ENCODE measurements around the gene SEC31A.
A peak's percentile ranks its signal among the peaks of the same experiment; 100 is the strongest.
"Not testable (repeated sequence)": the region's sequence is repeated elsewhere in the genome, so short reads cannot be mapped to it uniquely, and the experiment has no call there.

The SEC31A gene, protein sequence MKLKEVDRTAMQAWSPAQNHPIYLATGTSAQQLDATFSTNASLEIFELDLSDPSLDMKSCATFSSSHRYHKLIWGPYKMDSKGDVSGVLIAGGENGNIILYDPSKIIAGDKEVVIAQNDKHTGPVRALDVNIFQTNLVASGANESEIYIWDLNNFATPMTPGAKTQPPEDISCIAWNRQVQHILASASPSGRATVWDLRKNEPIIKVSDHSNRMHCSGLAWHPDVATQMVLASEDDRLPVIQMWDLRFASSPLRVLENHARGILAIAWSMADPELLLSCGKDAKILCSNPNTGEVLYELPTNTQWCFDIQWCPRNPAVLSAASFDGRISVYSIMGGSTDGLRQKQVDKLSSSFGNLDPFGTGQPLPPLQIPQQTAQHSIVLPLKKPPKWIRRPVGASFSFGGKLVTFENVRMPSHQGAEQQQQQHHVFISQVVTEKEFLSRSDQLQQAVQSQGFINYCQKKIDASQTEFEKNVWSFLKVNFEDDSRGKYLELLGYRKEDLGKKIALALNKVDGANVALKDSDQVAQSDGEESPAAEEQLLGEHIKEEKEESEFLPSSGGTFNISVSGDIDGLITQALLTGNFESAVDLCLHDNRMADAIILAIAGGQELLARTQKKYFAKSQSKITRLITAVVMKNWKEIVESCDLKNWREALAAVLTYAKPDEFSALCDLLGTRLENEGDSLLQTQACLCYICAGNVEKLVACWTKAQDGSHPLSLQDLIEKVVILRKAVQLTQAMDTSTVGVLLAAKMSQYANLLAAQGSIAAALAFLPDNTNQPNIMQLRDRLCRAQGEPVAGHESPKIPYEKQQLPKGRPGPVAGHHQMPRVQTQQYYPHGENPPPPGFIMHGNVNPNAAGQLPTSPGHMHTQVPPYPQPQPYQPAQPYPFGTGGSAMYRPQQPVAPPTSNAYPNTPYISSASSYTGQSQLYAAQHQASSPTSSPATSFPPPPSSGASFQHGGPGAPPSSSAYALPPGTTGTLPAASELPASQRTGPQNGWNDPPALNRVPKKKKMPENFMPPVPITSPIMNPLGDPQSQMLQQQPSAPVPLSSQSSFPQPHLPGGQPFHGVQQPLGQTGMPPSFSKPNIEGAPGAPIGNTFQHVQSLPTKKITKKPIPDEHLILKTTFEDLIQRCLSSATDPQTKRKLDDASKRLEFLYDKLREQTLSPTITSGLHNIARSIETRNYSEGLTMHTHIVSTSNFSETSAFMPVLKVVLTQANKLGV

DNA sequence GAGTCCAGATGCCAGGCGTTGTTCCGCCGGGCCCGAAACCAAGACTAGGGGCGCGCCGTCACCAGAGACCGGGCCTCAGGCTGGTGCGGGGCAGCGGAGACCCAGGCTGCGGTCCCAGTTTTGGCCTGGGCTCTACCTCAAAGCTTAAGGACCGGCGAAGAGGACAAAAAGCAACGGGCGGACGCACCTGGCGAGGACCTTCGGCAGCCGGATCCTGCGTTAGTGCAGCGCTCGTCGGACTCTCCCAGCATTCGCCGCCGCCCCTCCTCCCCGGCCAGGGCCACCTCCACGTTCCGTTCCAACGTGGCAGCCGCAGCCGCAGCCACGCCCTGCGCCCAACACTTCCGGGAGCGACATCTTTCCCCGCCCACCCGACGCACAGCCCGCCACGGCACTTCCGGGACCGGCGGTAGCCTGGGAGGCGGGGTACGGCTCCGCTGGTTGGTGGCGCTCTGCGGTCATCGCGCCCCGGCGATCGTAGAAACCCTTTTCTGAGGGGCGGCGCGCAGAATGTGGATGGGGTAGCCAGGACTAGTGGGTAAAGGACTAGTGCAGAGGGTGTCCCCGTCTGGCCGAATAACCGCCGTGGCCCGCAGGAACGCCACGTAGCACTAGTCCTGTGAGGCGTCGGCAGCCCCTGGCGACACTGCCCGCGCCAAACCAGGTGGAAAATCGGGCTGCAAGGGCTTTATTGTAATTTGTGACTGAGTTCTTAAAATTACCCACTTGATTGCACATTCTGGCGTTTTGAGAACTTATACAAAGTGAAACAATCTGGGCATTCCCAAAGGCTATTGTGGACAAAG is at the start of gene SEC31A:
SEC31A (minus strand) TSS at position 253 of the 806 bp plus-strand sequence. CDS start 9,217 bp downstream, outside the sequence.
- DNase-seq (ENCODE audit: low spot score), result peak; percentile 95

- DNase-seq (ENCODE audit: low spot score), result no peak
These were observed 48.5 kb upstream of the SEC31A start for GRCh38 chr4:82939414-82939813.

DNA sequence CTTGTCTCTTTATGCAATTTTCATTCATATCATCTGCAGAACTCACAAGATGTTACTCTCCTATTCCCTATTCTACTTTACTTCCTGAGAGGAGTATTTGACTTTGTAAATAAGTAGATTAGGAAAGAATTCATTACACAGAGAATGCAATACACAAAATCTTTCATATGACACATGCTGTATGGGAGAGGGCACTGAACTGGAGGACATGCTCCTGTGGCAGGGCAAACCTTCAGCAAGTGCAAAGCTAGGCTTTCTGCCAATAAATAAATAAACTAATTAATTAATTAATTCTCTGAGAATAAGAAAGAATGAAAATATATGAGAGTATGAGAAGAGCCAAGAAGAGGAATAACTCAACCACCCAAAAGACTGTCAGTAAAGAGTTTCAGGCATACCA is 43.5 kb upstream of the SEC31A start:
- DNase-seq (ENCODE audit: low spot score), result no peak

GRCh38 chr4:82930848-82931755 is 40.1 kb upstream of the SEC31A start:
- DNase-seq (ENCODE audit: low spot score), result no peak

GRCh38 chr4:82921795-82922194 is 30.8 kb upstream of the SEC31A start:
- no peak for DNase-seq (ENCODE audit: low spot score)

- no peak for DNase-seq (ENCODE audit: low spot score)
These were observed 28.4 kb upstream of the SEC31A start for GRCh38 chr4:82919386-82919785.

DNA sequence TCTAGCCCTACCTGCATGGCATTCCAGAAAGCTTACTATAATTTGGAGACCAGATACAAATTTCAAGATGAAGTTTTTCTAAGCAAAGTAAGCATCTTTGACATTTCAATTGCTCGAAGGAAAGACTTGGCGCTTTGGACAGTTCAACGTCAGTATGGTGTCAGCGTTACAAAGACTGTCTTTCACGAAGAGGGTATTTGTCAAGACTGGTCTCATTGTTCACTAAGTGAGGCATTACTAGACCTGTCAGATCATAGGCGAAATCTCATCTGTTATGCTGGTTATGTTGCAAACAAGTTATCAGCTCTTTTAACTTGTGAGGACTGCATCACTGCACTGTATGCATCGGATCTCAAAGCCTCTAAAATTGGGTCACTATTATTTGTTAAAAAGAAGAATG is 27.1 kb upstream of the SEC31A start:
- DNase-seq (ENCODE audit: low spot score), result no peak

- DNase-seq (ENCODE audit: low spot score), result not testable (repeated sequence)
These were observed 23.0 kb upstream of the SEC31A start for GRCh38 chr4:82913968-82914367.

GRCh38 chr4:82913305-82913704 is 22.4 kb upstream of the SEC31A start:
- no peak for DNase-seq (ENCODE audit: low spot score)

GRCh38 chr4:82909326-82909725 is 18.4 kb upstream of the SEC31A start:
- DNase-seq (ENCODE audit: low spot score), result no peak

GRCh38 chr4:82906469-82906868 is 15.5 kb upstream of the SEC31A start:
- no peak for DNase-seq (ENCODE audit: low spot score)

DNA sequence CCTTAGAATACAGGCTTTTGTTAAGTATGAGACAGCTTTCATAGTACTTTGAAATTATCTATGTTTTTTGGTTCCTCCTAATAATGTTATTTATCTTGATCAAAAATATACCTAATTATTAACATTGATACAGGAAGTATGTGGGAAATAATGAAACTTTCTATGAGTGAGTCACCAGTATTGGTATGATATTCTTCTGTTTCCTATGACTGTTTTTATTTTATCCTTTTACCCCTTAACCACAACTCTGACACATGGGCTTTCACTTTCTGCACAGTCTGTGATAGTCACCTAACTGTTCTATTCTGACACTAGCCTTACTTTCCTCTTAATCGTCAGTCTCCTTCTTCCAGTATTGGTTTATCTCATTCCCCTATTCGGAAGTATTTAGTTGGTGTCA is 14.3 kb upstream of the SEC31A start:
- peak; percentile 67 for DNase-seq (ENCODE audit: low spot score)

GRCh38 chr4:82903737-82904136 is 12.8 kb upstream of the SEC31A start:
- DNase-seq (ENCODE audit: low spot score), result no peak

DNA sequence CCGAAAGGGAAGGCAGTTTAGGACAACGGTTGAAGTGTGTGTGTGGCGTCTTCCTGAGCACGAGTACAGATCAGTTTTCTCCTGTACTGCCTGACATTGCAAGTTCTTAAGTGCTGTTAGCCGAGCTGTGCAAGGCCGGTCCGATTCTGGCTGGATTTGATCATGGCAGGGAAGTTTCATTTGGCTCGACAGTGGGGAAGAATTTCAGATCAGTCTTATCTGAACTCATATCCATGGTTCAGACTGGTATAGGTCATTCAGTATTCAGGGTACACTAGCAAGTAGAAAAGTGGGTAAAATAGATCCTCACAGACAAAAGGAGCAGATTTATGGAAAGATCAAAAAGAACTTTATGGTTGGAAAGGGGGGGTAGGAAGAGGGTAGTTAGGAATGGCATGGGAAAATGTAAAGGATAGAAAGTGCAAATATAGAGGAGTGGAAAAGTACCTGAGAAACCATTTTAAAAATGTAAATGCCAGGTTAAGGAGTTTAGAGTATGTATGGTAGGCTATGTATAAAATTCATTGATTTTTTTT is 10.3 kb upstream of the SEC31A start:
- DNase-seq (ENCODE audit: low spot score), result no peak

DNA sequence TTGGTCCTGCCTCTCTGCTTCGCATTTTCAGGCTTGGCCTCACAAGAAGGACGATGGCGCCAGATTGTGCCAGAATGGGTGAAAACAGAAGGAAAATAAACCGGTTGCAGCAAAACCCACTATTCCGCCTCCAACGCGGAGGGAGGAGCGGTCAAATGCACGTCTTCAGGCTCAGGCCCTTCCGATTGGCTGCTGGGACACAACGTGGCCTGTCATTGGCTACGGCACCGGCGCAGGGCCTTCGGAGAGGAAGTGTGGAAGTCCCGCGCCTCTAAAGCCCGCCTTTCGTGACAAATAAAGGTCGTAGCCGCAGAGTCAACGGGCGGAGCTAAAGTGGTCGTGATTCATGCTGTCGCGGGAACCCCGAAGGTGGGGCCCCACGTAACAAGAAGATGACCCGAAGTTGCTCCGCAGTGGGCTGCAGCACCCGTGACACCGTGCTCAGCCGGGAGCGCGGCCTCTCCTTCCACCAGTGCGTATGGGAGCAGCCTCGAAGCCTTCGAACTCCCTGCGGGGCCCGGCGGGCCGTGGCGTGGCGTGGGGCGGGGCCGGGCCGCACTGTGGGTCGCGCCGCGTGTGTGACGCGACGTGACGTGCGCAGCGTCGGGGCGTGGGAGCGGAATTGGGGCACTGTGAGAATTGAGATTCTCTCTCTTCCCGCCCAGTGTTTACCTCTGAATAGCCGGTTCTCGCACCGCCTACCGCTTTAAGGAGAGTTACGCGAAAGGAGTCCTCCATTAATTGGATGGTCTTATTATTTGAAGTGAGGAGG is 9.6 kb upstream of the SEC31A start, which contains the start of gene THAP9:
THAP9 (plus strand) TSS at position 325 of the 772 bp plus-strand sequence; CDS start at position 393, 68 bp downstream.
- DNase-seq (ENCODE audit: low spot score), result peak; percentile 99

DNA sequence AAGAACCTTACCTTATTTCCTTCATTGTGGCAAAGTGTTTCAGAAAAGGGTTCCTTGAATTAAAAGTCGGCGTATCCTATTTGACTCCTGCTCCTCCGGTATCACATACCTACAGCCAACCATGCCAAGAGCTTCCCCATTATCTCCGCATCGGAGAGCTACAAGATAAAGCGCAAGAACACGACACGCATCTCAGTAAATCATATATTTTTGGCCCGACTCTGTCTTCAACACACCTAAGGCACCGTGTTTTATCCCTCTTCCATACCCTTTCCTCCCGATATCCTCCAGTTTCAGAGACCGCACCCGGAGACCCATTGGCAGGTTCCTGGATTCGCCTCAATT is 9.1 kb upstream of the SEC31A start:
- DNase-seq (ENCODE audit: low spot score), result peak; percentile 23

DNA sequence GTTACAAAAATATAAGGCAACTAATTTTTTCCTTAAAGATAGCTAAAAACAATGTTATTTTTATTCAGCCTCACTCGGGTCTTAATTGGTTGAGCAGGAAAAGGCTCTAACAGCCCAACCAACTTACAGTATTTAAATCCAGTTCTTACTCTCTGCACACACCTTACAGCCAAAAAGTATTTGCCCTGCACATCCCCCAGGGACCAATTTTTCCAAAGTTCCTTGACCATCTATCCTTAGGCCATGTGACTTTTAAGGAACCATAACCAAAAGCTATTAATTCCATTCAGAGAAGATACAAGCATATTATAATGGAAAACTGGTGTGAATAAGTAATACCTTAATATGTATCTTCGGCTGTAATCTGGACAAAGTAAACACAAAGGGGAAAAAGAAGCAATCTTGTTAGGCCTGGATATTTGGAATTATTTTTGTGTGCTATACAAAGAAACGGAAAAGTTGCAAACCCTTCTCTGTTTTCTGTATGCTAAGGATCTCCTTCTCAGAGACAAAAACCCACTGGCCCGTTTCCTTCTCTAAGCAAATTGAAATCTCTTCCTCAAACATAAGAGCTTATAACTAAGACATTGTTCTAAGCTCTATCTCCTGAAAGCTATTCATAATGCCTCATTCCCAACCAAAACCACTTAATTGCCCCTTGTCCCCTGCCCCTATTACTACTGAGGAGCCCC is 8.6 kb upstream of the SEC31A start:
- no peak for DNase-seq (ENCODE audit: low spot score)
